Tibial nerve (tissue), 4 donors: ENCODE results near the gene MFSD6L. TPM values are rescaled to one million over a fixed set of nuclear protein-coding genes. Genes with fewer than 3 reads are reported as not detected.

Experiments
- DNase-seq, 2 donors: peaks; one replicate each; pipeline ENCODE4 v3.0.0-alpha.2; 2019; ENCODE audit warnings: low spot score in 2 of 2
- H3K27ac ChIP-seq, 4 donors: fragments of 200-600 bp; sonication (generic) in 3 of 4; one replicate each; pipeline ENCODE4 v1.5.1; 2017 to 2019; ENCODE audit warnings: mild to moderate bottlenecking in 1 of 4
- H3K27me3 ChIP-seq, 2 donors: fragments of 200-600 bp; sonication (generic) in 1 of 2; one replicate each; pipeline versions ENCODE4 v1.5.1 to v1.6.0; 2017 to 2019
- H3K36me3 ChIP-seq, 3 donors: fragments of 200-600 bp; sonication (generic); one replicate each; pipeline ENCODE4 v1.5.1; 2018 to 2019
- H3K4me1 ChIP-seq, 4 donors: fragments of 200-600 bp; sonication (generic) in 3 of 4; one replicate each; pipeline ENCODE4 v1.5.1; 2017 to 2019
- H3K4me3 ChIP-seq, 4 donors: fragments of 200-600 bp; sonication (generic) in 3 of 4; one replicate each; pipeline ENCODE4 v1.5.1; 2017 to 2019; ENCODE audit warnings: mild to moderate bottlenecking in 1 of 4, moderate library complexity in 1 of 4
- H3K9me3 ChIP-seq, 4 donors: fragments of 200-600 bp; sonication (generic) in 3 of 4; one replicate each; pipeline ENCODE4 v1.5.1; 2017 to 2019
- EP300 ChIP-seq, 2 donors: sonication (generic); formaldehyde crosslinking; IDR thresholded peaks; one replicate each; pipeline ENCODE4 v1.6.1; 2017; ENCODE audit warnings: antibody characterized with exemption in 2 of 2, mild to moderate bottlenecking in 1 of 2
- POLR2A ChIP-seq, 2 donors: fragments of 450-650 bp; IDR thresholded peaks; one replicate each; pipeline ENCODE4 v1.6.1; 2017; ENCODE audit warnings: antibody characterized with exemption in 2 of 2, mild to moderate bottlenecking in 2 of 2, moderate library complexity in 2 of 2
- WGBS, 2 donors: methylation state at CpG; one replicate each; pipeline ENCODE4 v1.1.5; 2018; 5-methylcytosine and 5-hydroxymethylcytosine counted together
- total RNA-seq, 4 donors: library from RNA; depleted of rRNA; stranded (reverse); fragments of >200 nt; gene quantifications; one replicate each; pipeline ENCODE4 v1.1.0, GENCODE V29; 2016
- TF ChIP-seq, protein P1 (sequence below), 5 experiments: fragments of 200-600 bp in 3 of 5; fragments of 450-650 bp in 2 of 5; sonication (generic) in 3 of 5; IDR thresholded peaks; one replicate each; pipeline ENCODE4 v1.5.1; 2016 to 2019; ENCODE audit warnings: antibody characterized with exemption in 5 of 5, mild to moderate bottlenecking in 3 of 5, moderate library complexity in 2 of 5

The MFSD6L gene
- total RNA-seq, 4 donors from 2014 or later, result not detected

DNA sequence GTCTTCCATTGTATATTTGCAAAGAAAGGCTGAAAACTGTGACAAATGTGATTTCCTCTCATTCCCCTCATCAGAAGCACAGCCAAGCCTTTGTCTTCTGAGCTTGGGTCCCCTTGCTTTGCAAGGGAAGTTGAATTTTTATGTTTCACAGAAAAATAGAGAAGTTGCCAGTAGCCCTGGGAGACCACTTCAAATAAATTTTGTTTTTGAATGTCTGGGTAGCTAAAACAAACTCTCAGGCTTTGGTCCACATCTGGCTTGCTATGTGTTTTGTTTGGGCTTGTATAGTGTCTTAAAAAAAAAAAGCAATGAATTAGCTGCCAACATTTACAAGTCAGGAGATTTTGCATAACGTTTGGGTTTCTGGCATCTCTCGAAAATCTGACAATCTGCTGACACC, 44.2 kb upstream of the MFSD6L start:
- TF ChIP-seq, protein P1, sequence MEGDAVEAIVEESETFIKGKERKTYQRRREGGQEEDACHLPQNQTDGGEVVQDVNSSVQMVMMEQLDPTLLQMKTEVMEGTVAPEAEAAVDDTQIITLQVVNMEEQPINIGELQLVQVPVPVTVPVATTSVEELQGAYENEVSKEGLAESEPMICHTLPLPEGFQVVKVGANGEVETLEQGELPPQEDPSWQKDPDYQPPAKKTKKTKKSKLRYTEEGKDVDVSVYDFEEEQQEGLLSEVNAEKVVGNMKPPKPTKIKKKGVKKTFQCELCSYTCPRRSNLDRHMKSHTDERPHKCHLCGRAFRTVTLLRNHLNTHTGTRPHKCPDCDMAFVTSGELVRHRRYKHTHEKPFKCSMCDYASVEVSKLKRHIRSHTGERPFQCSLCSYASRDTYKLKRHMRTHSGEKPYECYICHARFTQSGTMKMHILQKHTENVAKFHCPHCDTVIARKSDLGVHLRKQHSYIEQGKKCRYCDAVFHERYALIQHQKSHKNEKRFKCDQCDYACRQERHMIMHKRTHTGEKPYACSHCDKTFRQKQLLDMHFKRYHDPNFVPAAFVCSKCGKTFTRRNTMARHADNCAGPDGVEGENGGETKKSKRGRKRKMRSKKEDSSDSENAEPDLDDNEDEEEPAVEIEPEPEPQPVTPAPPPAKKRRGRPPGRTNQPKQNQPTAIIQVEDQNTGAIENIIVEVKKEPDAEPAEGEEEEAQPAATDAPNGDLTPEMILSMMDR (IDR thresholded peaks at IDR 0.05), result no peak
- TF ChIP-seq EP300 (IDR thresholded peaks at IDR 0.05), result no peak
- TF ChIP-seq POLR2A (IDR thresholded peaks at IDR 0.05), result no peak
- WGBS, 2 donors, result 12 to 15% methylated on average over 2 of the region's 2 CpGs

DNA sequence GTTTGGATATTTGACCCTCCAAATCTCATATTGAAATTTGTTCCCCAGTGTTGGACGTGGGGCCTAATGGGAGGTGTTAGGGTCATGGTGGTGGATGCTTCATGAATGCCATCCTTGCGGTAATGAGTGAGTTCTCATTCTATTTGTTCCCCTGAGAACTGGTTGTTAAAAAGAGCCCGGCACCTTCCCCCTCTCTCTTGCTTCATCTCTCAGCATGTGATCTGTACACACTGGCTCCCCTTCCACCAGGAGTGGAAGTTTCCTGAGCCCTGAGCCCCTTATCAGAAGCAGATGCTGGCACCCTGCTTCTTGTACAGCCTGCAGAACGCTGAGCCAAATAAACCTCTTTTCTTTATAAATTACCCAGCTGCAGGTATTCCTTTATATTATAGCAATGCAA, 42.7 kb upstream of the MFSD6L start:
- peaks cover 0 to 7% (median 0%) of the 10 kb centered on the region in 4 donors for H3K4me1 ChIP-seq
- H3K36me3 ChIP-seq, result no peaks in the 10 kb centered on the region
- WGBS, 2 donors, result 63 to 87% methylated on average over 4 of the region's 4 CpGs
- H3K9me3 ChIP-seq, result peaks cover 0 to 2% (median 0%) of the 10 kb centered on the region in 4 donors
- TF ChIP-seq EP300 (IDR thresholded peaks at IDR 0.05), result no peak
- TF ChIP-seq, protein P1 (IDR thresholded peaks at IDR 0.05), result no peak
- no peak for TF ChIP-seq POLR2A (IDR thresholded peaks at IDR 0.05)
- DNase-seq, result no peak
- H3K4me3 ChIP-seq, result no peak overlapping the region
- no peak overlapping the region for H3K27ac ChIP-seq
- H3K27me3 ChIP-seq, result no peaks in the 10 kb centered on the region

More for the DNA sequence above, 44.2 kb upstream of the MFSD6L start:
- peaks cover 0 to 2% (median 0%) of the 10 kb centered on the region in 4 donors for H3K9me3 ChIP-seq
- H3K4me3 ChIP-seq, result no peak overlapping the region
- peaks cover 0 to 7% (median 0%) of the 10 kb centered on the region in 4 donors for H3K4me1 ChIP-seq
- H3K27ac ChIP-seq, result no peak overlapping the region
- H3K36me3 ChIP-seq, result no peaks in the 10 kb centered on the region
- no peak for DNase-seq
- H3K27me3 ChIP-seq, result no peaks in the 10 kb centered on the region

DNA sequence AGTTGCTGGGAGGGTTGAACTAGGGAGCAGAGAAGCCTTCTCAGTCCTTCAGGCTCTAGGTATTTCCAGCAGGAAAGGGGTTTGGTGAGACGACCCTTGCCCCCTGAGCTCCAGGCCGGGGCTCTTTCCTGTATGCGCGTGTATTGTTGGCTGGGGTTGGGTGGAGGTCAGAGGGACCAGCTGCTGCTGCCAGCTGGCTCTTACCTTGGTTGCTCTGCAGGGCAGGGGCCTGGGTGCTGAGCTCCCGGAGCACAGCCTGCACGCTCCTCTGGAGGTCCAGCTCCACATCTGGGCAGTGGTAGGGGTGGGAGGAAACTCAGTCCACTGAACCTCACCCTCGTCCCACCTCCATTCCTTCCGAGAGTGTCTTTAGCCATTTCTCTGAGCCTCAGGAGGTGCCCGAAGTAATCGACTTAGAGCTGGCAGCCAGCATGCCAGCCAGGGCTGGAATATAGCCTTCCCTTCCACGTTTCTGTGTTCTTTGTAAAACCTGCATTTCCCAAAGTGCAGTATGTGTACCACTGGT, 40.3 kb upstream of the MFSD6L start:
- DNase-seq, result no peak
- peaks cover 0 to 7% (median 0%) of the 10 kb centered on the region in 4 donors for H3K4me1 ChIP-seq
- WGBS, 2 donors, result 45 to 57% methylated on average over 8 to 11 of the region's 11 CpGs
- H3K27me3 ChIP-seq, result no peaks in the 10 kb centered on the region
- H3K27ac ChIP-seq, result no peak overlapping the region
- peaks cover 0 to 6% (median 0%) of the 10 kb centered on the region in 4 donors for H3K9me3 ChIP-seq
- TF ChIP-seq, protein P1 (IDR thresholded peaks at IDR 0.05), result no peak
- TF ChIP-seq POLR2A (IDR thresholded peaks at IDR 0.05) (no peak), EP300 (IDR thresholded peaks at IDR 0.05) (no peak)
- H3K4me3 ChIP-seq, result no peak overlapping the region
- no peaks in the 10 kb centered on the region for H3K36me3 ChIP-seq

DNA sequence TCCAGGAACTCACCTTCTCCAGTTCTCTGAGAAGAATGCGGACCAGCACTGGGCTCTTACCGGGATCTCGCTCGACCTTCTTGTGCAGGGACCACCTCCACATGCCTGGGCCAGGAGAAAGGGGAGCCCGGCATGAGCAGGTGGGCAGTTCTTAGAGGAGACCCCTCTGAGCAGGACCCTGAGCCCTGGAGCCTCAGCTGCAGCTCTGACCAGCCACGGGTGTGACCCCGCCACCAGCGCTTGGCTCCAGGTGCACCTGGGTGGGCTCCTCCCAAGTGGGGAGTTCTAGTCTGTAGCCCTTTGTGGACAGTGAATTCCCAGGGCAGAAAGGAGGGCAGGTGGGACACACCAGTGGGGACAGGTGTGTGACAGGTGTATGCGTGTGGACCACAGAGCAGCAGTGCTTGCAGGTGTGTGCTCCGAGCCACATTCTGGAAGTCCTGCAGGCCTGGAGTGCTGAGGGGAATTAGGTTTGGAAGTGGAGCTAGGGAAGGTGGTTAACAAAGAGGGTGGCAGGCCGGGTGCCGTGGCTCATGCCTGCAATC, 39.5 kb upstream of the MFSD6L start:
- Histone ChIP-seq H3K4me3 (no peak overlapping the region), H3K27me3 (no peaks in the 10 kb centered on the region), H3K4me1 (peaks cover 0 to 7% (median 0%) of the 10 kb centered on the region in 4 donors), H3K36me3 (no peaks in the 10 kb centered on the region), H3K27ac (no peak overlapping the region), H3K9me3 (peaks cover 0 to 6% (median 0%) of the 10 kb centered on the region in 4 donors)
- 92% methylated on average over 9 to 12 of the region's 12 CpGs for WGBS, 2 donors
- DNase-seq, result no peak
- TF ChIP-seq EP300 (IDR thresholded peaks at IDR 0.05) (no peak), POLR2A (IDR thresholded peaks at IDR 0.05) (no peak)

DNA sequence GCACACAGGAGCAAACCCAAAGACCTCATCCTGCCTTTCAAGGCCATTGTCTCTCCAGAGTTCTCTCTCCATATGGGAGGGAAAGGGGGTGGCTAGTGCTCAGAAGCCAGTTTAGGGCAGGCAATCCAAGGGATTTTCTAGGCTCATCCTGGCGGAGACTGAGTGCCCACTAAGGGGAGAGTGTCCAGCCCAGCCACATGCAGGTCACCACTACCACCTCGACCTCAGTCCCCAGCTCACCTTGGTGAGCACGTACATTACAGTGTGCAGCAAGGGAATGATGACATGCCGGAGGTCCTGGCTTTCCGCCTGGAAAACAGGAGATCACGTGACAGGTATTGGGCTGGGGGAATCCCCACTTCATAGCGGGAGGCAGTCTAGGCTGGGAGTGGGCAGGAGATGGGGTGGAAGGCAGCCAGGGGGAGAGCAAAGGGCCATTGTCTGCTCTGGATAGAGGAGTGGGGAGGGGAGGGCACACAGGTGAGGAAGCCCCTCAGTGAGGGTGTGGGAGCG, 38.5 kb upstream of the MFSD6L start:
- WGBS, 2 donors, result 53 to 55% methylated on average over 8 of the region's 8 CpGs
- DNase-seq, result no peak
- H3K27me3 ChIP-seq, result no peaks in the 10 kb centered on the region

More for the DNA sequence above, 38.5 kb upstream of the MFSD6L start:
- Histone ChIP-seq H3K4me1 (no peaks in the 10 kb centered on the region), H3K36me3 (no peaks in the 10 kb centered on the region), H3K9me3 (peaks cover 0 to 6% (median 0%) of the 10 kb centered on the region in 4 donors), H3K27ac (no peak overlapping the region), H3K4me3 (no peak overlapping the region)
- TF ChIP-seq POLR2A (IDR thresholded peaks at IDR 0.05) (no peak), EP300 (IDR thresholded peaks at IDR 0.05) (no peak)
- TF ChIP-seq, protein P1 (IDR thresholded peaks at IDR 0.05), result no peak
